Panc1 (cell line): ENCODE measurements around the gene ZNF426.

Experiments
- TCF7L2 ChIP-seq: IDR thresholded peaks from 2 replicates; pipeline ENCODE4 v1.6.1; 2011; ENCODE audit warnings: mild to moderate bottlenecking, low read depth, low read length, inconsistent platforms
- TF ChIP-seq, protein P1 (sequence below): fragments of 450-650 bp; IDR thresholded peaks from 2 replicates; pipeline ENCODE4 v1.5.1; 2017; ENCODE audit warnings: mild to moderate bottlenecking

DNA sequence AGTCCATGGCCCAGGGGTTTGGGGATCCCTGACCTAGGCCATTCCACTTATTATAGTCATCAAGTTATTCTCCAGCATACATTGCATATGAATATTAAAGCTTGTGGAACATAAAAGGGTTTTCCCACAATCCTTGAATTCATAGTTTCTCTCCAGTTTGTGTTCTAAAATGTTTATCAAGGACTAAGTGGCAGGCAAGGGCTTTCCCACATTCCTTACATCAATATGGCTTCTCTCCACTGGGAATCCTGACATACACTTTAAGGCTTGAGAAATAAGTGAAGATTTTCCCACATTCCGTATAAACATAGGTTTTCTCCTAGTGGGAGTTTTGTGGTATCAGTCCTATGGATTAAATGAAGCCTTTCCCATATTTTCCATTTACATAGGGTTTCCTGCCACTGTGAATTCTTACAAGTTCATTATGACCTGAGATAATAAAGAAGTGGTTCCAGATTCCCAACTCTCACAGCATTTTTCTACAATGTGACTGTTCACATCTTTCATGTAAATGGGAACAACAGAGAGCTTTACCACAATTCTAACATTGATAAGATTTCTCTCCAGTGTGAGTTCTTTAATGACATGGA lies 14.5 kb downstream of the ZNF426 start:
- TF ChIP-seq, protein P1, sequence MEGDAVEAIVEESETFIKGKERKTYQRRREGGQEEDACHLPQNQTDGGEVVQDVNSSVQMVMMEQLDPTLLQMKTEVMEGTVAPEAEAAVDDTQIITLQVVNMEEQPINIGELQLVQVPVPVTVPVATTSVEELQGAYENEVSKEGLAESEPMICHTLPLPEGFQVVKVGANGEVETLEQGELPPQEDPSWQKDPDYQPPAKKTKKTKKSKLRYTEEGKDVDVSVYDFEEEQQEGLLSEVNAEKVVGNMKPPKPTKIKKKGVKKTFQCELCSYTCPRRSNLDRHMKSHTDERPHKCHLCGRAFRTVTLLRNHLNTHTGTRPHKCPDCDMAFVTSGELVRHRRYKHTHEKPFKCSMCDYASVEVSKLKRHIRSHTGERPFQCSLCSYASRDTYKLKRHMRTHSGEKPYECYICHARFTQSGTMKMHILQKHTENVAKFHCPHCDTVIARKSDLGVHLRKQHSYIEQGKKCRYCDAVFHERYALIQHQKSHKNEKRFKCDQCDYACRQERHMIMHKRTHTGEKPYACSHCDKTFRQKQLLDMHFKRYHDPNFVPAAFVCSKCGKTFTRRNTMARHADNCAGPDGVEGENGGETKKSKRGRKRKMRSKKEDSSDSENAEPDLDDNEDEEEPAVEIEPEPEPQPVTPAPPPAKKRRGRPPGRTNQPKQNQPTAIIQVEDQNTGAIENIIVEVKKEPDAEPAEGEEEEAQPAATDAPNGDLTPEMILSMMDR, result no peak
- TF ChIP-seq TCF7L2, result no peak
